K562 (cell line): ENCODE results near the gene CEP126. TPM values are rescaled to one million over a fixed set of nuclear protein-coding genes. Genes with fewer than 3 reads are reported as not detected.

Experiments used
- ATAC-seq: fragments of 200-7000 bp; cut with Tn5 transposase; 3 replicates; pipeline ENCODE4 v1.9.1; 2020; ENCODE audit warnings: moderate library complexity
- BruUV-seq: library from RNA; stranded (reverse); fragments of 400-500 nt; replicated peaks from 2 replicates; lab custom pipeline; 2021; lab: Mats Ljungman, UMichigan
- CTCF ChIA-PET: fragments of 300-600 bp; formaldehyde crosslinking; extraction: SDS; loops from one replicate; lab custom pipeline; 2021; ENCODE audit warnings: low intra/inter-chr PET ratio; lab: Yijun Ruan, JAX
- POLR2A ChIA-PET: fragments of 300-600, 350-650 bp; sonication (Branson Sonifier 250); formaldehyde crosslinking; extraction: SDS; loops from one replicate; lab custom pipeline; 2021; ENCODE audit warnings: antibody characterized with exemption, inconsistent platforms; lab: Yijun Ruan, JAX
- DNase-seq, 4 experiments: peaks; one replicate each; pipeline versions ENCODE4 v3.0.0 to v3.0.0-alpha.2; 2011 to 2018; ENCODE audit warnings: low spot score in 3 of 4, mixed read lengths in 3 of 4; ENCODE audit errors: extremely low read depth in 1 of 4
- FAIRE-seq: peaks from 2 replicates; lab custom pipeline; 2011; peaks lifted over from hg19 to GRCh38; lab: Jason Lieb, UNC
- H2AFZ ChIP-seq: 2 replicates; pipeline ENCODE4 v1.6.0; 2011; ENCODE audit warnings: low read depth, low read length, control low read depth, inconsistent platforms
- H3K27ac ChIP-seq: fragments of 200-600 bp; 3 replicates; pipeline ENCODE4 v1.8.0; 2011; ENCODE audit warnings: low read depth, mild to moderate bottlenecking, control low read depth, inconsistent platforms, low read length, moderate library complexity, mixed read lengths; ENCODE audit errors: extremely low read depth
- H3K27me3 ChIP-seq, 2 experiments: fragments of 300-600 bp in 1 of 2; 2 replicates in 1 of 2; 3 replicates in 1 of 2; pipeline versions ENCODE4 v1.6.0 to v1.8.0; 2011; ENCODE audit warnings: inconsistent platforms in 2 of 2, low read length in 2 of 2, mild to moderate bottlenecking in 1 of 2, mixed read lengths in 1 of 2, moderate library complexity in 1 of 2; ENCODE audit not compliant: control insufficient read depth in 2 of 2, insufficient read depth in 2 of 2
- H3K36me3 ChIP-seq: fragments of 300-600 bp; 3 replicates; pipeline ENCODE4 v1.8.0; 2011; ENCODE audit warnings: mild to moderate bottlenecking, low read length, inconsistent platforms; ENCODE audit not compliant: control insufficient read depth, insufficient read depth
- H3K4me1 ChIP-seq, 2 experiments: fragments of 200-600 bp in 1 of 2; replicated peaks in 1 of 2; 2 replicates in 1 of 2; 3 replicates in 1 of 2; pipeline versions ENCODE4 v1.5.1 to v1.8.0; 2011; ENCODE audit warnings: inconsistent platforms in 2 of 2, low read length in 2 of 2, mild to moderate bottlenecking in 1 of 2, mixed read lengths in 1 of 2, moderate library complexity in 1 of 2; ENCODE audit not compliant: control insufficient read depth in 2 of 2, insufficient read depth in 2 of 2
- H3K4me2 ChIP-seq: 2 replicates; pipeline ENCODE4 v1.6.1; 2011; ENCODE audit warnings: low read length, control low read depth, inconsistent platforms, mixed read lengths; ENCODE audit not compliant: insufficient read depth
- H3K4me3 ChIP-seq: fragments of 200-600 bp; sonication (generic), shearing (Covaris generic); 2 replicates; pipeline ENCODE4 v1.5.1; 2016; ENCODE audit warnings: control low read depth, inconsistent platforms
- H3K79me2 ChIP-seq: fragments of 200-600 bp; 3 replicates; pipeline ENCODE4 v1.8.0; 2011; ENCODE audit warnings: low read length, inconsistent platforms; ENCODE audit not compliant: control insufficient read depth, insufficient read depth
- H3K9ac ChIP-seq, 2 experiments: 2 replicates each; pipeline versions ENCODE4 v1.6.0 to v1.6.1; 2011; ENCODE audit warnings: low read depth in 2 of 2, low read length in 2 of 2, control low read depth in 1 of 2, inconsistent platforms in 1 of 2, mild to moderate bottlenecking in 1 of 2, mixed read lengths in 1 of 2; ENCODE audit not compliant: insufficient read depth in 1 of 2
- H3K9me1 ChIP-seq: one replicate; pipeline ENCODE4 v1.6.0; 2011; ENCODE audit warnings: inconsistent platforms, mild to moderate bottlenecking, low read length, moderate library complexity; ENCODE audit not compliant: control insufficient read depth, insufficient read depth
- H3K9me3 ChIP-seq: replicated peaks from 2 replicates; pipeline ENCODE4 v1.5.1; 2011; ENCODE audit warnings: low read depth, low read length, inconsistent platforms; ENCODE audit not compliant: control insufficient read depth, insufficient read depth
- H4K20me1 ChIP-seq: replicated peaks from 2 replicates; pipeline ENCODE4 v1.6.1; 2011; ENCODE audit warnings: low read length, inconsistent platforms, mixed read lengths; ENCODE audit not compliant: control insufficient read depth, insufficient read depth
- EZH2 ChIP-seq: IDR thresholded peaks from 2 replicates; pipeline ENCODE4 v1.6.1; 2012; ENCODE audit warnings: low read depth, mild to moderate bottlenecking, inconsistent platforms, low read length, borderline replicate concordance
- GABPB2 ChIP-seq: fragments of 250-450 bp; sonication (Bioruptor Pico); conservative IDR thresholded peaks from 2 replicates; pipeline ENCODE4 v1.5.1; 2021; ENCODE audit warnings: mild to moderate bottlenecking
- L3MBTL2 ChIP-seq: fragments of 450-650 bp; IDR thresholded peaks from 2 replicates; pipeline ENCODE4 v1.6.1; 2016; ENCODE audit warnings: mild to moderate bottlenecking, moderate library complexity
- MIER1 ChIP-seq: fragments of 450-650 bp; IDR thresholded peaks from 2 replicates; pipeline ENCODE4 v1.6.1; 2016; ENCODE audit warnings: antibody characterized with exemption, mild to moderate bottlenecking, low read depth
- MTA3 ChIP-seq: fragments of 450-650 bp; formaldehyde crosslinking; IDR thresholded peaks from 2 replicates; pipeline ENCODE4 v1.6.1; 2017; ENCODE audit warnings: mild to moderate bottlenecking, borderline replicate concordance
- RBM17 ChIP-seq: fragments of 200-400 bp; formaldehyde crosslinking; IDR thresholded peaks from 2 replicates; pipeline ENCODE4 v1.6.1; 2017; ENCODE audit warnings: low read depth, mild to moderate bottlenecking, low read length, borderline replicate concordance
- ZNF41 ChIP-seq: fragments of 250-450 bp; sonication (Bioruptor Pico); conservative IDR thresholded peaks from 2 replicates; pipeline ENCODE4 v1.4.0; 2020; ENCODE audit warnings: mild to moderate bottlenecking
- ZNF79 ChIP-seq: fragments of 250-450 bp; sonication (Bioruptor Pico); IDR thresholded peaks from 2 replicates; pipeline ENCODE4 v1.4.0; 2020; ENCODE audit warnings: low read depth, mild to moderate bottlenecking, moderate library complexity
- WGBS: fragments of 100-300 bp; shearing (Covaris generic); methylation state at CpG from one replicate; pipeline ENCODE4 v1.1.6; 2016; ENCODE audit warnings: low coverage, mixed read lengths; ENCODE audit not compliant: insufficient coverage; ENCODE audit errors: missing lambda C conversion rate; 5-methylcytosine and 5-hydroxymethylcytosine counted together
- in situ Hi-C: fragments of 300-500 bp; cut with MboI; formaldehyde crosslinking; loops from 4 replicates; pipeline ENCODE4 v1.15.0; 2018; ENCODE audit warnings: inconsistent platforms, mixed read lengths
- intact Hi-C: fragments of 100-400 bp; cut with micrococcal nuclease; formaldehyde crosslinking; loops from 2 replicates; pipeline ENCODE4 v1.14.2; 2022
- polyA plus RNA-seq, 8 experiments: library from polyadenylated mRNA; depleted of rRNA in 4 of 8; stranded (reverse) in 5 of 8; unstranded in 3 of 8; fragments of >200 nt; fragmentation: Nextera tagmentation in 2 of 8; fragmentation: Illumina TruSeq in 1 of 8; extraction: Ambion mirVana in 2 of 8; extraction: Trizol in 1 of 8; gene quantifications; 2 replicates each; pipeline versions ENCODE4 v1.2.1 to v1.2.3, GENCODE V29; 2011 to 2014; ENCODE audit warnings: inconsistent platforms in 1 of 8, missing spikeins in 1 of 8
- total RNA-seq, 7 experiments: library from RNA; depleted of rRNA in 6 of 7; stranded (reverse); fragments of >200 nt in 6 of 7; fragmentation: Illumina TruSeq in 2 of 7; extraction: Trizol in 2 of 7; gene quantifications; 2 replicates each; pipeline versions ENCODE4 v1.2.1 to v1.2.3, GENCODE V29; 2011 to 2021; ENCODE audit warnings: low replicate concordance in 1 of 7
- TF ChIP-seq, protein P1 (sequence below): fragments of 250-450 bp; sonication (Bioruptor Pico); IDR thresholded peaks from 2 replicates; pipeline ENCODE4 v1.4.0; 2020
- TF ChIP-seq, protein P2 (sequence below): fragments of 200-800 bp; sonication (Bioruptor generic); IDR thresholded peaks from 2 replicates; pipeline ENCODE4 v1.6.1; 2017; ENCODE audit warnings: missing genetic modification characterization, missing compliant biosample characterization
- TF ChIP-seq, protein P3 (sequence below): sonication (generic); formaldehyde crosslinking; IDR thresholded peaks from 2 replicates; pipeline ENCODE4 v1.8.0; 2022; ENCODE audit warnings: missing genetic modification reagents, mild to moderate bottlenecking, borderline replicate concordance

Gene CEP126
- total and polyA plus RNA-seq, 9 of the 15 experiments (the other 6 are each of a cell fraction or from before 2014, with no cell fraction given), result 0.01 to 0.11 (median 0.07) TPM; not detected in 3

DNA sequence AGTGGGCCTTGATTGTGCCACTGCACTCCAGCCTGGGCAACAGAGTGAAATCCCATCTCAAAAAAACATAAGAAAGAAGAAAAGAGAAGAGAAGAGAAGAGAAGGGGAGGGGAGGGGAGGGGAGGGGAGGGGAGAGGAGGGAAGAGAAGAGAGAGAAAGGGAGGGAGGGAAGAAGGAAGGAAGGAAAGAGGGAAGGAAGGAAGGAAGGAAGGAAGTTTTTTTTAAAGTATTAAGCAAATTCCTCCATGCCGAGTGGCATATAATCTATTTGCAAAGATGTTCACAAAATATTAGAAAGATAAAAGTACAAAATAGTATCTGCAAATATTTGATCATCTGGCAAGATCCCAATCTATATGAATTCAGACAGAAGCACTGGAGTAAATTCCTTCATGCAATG is 121.9 kb downstream of the CEP126 start (continued):
- TF ChIP-seq ZNF79 (no peak), MTA3 (no peak), ZNF41 (no peak), GABPB2 (CRISPR knock-in tag) (no peak), EZH2 (no peak)
- TF ChIP-seq, protein P1, sequence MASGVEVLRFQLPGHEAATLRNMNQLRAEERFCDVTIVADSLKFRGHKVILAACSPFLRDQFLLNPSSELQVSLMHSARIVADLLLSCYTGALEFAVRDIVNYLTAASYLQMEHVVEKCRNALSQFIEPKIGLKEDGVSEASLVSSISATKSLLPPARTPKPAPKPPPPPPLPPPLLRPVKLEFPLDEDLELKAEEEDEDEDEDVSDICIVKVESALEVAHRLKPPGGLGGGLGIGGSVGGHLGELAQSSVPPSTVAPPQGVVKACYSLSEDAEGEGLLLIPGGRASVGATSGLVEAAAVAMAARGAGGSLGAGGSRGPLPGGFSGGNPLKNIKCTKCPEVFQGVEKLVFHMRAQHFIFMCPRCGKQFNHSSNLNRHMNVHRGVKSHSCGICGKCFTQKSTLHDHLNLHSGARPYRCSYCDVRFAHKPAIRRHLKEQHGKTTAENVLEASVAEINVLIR (CRISPR knock-in tag), result no peak

DNA sequence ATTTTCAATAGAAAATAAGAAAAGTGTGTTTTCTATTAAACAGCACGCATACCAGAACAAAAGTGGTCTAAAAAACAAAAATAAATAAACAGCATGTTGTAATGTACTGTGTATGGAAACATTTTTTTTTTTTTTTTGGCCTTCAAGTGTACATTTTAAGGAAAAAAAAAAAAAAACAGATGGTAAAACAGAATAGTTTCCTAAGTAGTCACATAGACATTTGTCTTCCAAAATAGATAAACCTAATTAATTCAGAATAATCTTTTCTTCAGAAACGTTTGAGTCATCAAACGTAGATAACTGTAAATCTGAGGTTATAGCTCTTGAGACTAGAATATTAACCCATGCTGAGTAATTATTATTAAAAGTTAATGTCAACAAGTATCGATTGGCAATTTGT is 132.0 kb downstream of the CEP126 start:
- CTCF ChIA-PET, result no interaction called here
- no peak overlapping the region for H3K27ac ChIP-seq
- in situ Hi-C loops (no loop called here), intact Hi-C loops (no loop called here)
- TF ChIP-seq, protein P2, sequence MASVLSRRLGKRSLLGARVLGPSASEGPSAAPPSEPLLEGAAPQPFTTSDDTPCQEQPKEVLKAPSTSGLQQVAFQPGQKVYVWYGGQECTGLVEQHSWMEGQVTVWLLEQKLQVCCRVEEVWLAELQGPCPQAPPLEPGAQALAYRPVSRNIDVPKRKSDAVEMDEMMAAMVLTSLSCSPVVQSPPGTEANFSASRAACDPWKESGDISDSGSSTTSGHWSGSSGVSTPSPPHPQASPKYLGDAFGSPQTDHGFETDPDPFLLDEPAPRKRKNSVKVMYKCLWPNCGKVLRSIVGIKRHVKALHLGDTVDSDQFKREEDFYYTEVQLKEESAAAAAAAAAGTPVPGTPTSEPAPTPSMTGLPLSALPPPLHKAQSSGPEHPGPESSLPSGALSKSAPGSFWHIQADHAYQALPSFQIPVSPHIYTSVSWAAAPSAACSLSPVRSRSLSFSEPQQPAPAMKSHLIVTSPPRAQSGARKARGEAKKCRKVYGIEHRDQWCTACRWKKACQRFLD (CRISPR knock-in tag), result no peak
- TF ChIP-seq, protein P3, sequence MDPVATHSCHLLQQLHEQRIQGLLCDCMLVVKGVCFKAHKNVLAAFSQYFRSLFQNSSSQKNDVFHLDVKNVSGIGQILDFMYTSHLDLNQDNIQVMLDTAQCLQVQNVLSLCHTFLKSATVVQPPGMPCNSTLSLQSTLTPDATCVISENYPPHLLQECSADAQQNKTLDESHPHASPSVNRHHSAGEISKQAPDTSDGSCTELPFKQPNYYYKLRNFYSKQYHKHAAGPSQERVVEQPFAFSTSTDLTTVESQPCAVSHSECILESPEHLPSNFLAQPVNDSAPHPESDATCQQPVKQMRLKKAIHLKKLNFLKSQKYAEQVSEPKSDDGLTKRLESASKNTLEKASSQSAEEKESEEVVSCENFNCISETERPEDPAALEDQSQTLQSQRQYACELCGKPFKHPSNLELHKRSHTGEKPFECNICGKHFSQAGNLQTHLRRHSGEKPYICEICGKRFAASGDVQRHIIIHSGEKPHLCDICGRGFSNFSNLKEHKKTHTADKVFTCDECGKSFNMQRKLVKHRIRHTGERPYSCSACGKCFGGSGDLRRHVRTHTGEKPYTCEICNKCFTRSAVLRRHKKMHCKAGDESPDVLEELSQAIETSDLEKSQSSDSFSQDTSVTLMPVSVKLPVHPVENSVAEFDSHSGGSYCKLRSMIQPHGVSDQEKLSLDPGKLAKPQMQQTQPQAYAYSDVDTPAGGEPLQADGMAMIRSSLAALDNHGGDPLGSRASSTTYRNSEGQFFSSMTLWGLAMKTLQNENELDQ (CRISPR knock-in tag), result no peak
- no peak for TF ChIP-seq L3MBTL2
- TF ChIP-seq RBM17, result no peak
- no peak for TF ChIP-seq MIER1
- H3K36me3 ChIP-seq, result no peaks in the 10 kb centered on the region
- POLR2A ChIA-PET, result interaction anchor here (0.5 kb wide), 1 partner anchor 656 kb away, joined by 3 read pairs; no protein-coding TSS in a partner anchor
- no peaks in the 10 kb centered on the region for H3K79me2 ChIP-seq
- peaks cover 0 to 6% of the 10 kb centered on the region in 2 experiments; a peak in 1 of 5 replicates for H3K4me1 ChIP-seq
- peaks cover 0 to 6% of the 10 kb centered on the region in 2 experiments; a peak in 3 of 5 replicates for H3K27me3 ChIP-seq
- FAIRE-seq (no peak), DNase-seq (no peak), ATAC-seq (no peak)
- H3K9me1 ChIP-seq, result no peaks in the 10 kb centered on the region
- WGBS, result 0% methylated on average over 4 of the region's 4 CpGs
- H3K4me2 ChIP-seq, result no peak overlapping the region
- BruUV-seq, result no TSS peak
- no peak overlapping the region for H3K4me3 ChIP-seq
- H4K20me1 ChIP-seq, result no peaks in the 10 kb centered on the region
- H3K9me3 ChIP-seq, result no peaks in the 10 kb centered on the region
- no peak overlapping the region for H3K9ac ChIP-seq
- no peak overlapping the region for H2AFZ ChIP-seq
